HG03095 (cell line): ENCODE data around the gene MAP3K5.
A peak's percentile ranks its signal among the peaks of the same experiment; 100 is the strongest.
"Not testable (repeated sequence)": the region's sequence is repeated elsewhere in the genome, so short reads cannot be mapped to it uniquely, and the experiment has no call there.

Experiments
- ATAC-seq: cut with Tn5 transposase; IDR thresholded peaks from one replicate; pipeline ENCODE4 v1.9.1; 2021; ENCODE audit warnings: moderate library complexity; ENCODE audit not compliant: unreplicated experiment

Gene MAP3K5

GRCh38 chr6:136612666-136613389, 179.4 kb downstream of the MAP3K5 start:
- ATAC-seq, result no peak

GRCh38 chr6:136611746-136612145, 180.5 kb downstream of the MAP3K5 start:
- no peak for ATAC-seq

- no peak for ATAC-seq
These were observed 181.1 kb downstream of the MAP3K5 start for GRCh38 chr6:136611133-136611532.

- ATAC-seq, result no peak
These were observed 182.2 kb downstream of the MAP3K5 start for GRCh38 chr6:136609873-136610706.

GRCh38 chr6:136608991-136609390, 183.3 kb downstream of the MAP3K5 start:
- ATAC-seq, result no peak

- peak; percentile 84 for ATAC-seq
These were observed 184.1 kb downstream of the MAP3K5 start for GRCh38 chr6:136607932-136608772.

GRCh38 chr6:136607204-136607931, 184.9 kb downstream of the MAP3K5 start:
- no peak for ATAC-seq

- no peak for ATAC-seq
These were observed 187.3 kb downstream of the MAP3K5 start for GRCh38 chr6:136604928-136605510.

- ATAC-seq, result no peak
These were observed 187.9 kb downstream of the MAP3K5 start for GRCh38 chr6:136604328-136604825.

GRCh38 chr6:136600818-136601217, 191.5 kb downstream of the MAP3K5 start:
- no peak for ATAC-seq

GRCh38 chr6:136599329-136600011, 192.8 kb downstream of the MAP3K5 start:
- no peak for ATAC-seq

GRCh38 chr6:136598048-136598447, 194.2 kb downstream of the MAP3K5 start:
- ATAC-seq, result no peak

- ATAC-seq, result no peak
These were observed 197.6 kb downstream of the MAP3K5 start for GRCh38 chr6:136594671-136595070.

- peak; percentile 96 for ATAC-seq
These were observed 198.4 kb downstream of the MAP3K5 start for GRCh38 chr6:136593748-136594490.

- ATAC-seq, result no peak
These were observed 199.2 kb downstream of the MAP3K5 start for GRCh38 chr6:136592930-136593673.

GRCh38 chr6:136591617-136592016, 200.7 kb downstream of the MAP3K5 start:
- no peak for ATAC-seq

GRCh38 chr6:136590846-136591245, 201.4 kb downstream of the MAP3K5 start:
- ATAC-seq, result not testable (repeated sequence)

GRCh38 chr6:136587527-136587926, 204.8 kb downstream of the MAP3K5 start:
- ATAC-seq, result no peak
